Measurements from ENCODE around the gene THADA. TPM values are rescaled to one million over a fixed set of nuclear protein-coding genes. Genes with fewer than 3 reads are reported as not detected.
A peak's percentile ranks its signal among the peaks of the same experiment; 100 is the strongest.

The THADA gene
- total RNA-seq, 1 donor = 40.7 TPM

DNA sequence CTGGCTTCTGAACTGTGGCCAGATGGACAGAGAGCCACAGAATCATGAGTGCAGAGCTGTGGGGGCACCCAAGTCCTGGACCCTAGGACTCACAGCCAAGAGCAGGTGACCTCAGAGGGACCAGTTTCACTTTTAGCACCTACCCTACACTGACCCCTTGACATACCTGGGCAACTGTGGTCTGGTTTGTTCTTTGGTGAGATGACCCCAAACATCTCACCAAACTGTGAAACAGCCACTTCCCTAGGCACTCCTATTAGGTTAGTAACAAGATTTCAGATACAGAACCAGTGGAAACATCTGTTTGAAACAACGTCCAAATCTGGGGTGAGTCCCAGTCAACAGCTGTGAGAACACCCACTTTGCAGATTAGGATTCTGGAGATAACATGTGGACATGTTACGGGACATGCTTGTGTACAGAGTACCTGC lies 367.5 kb downstream of the THADA start:
- peak in 1 of 3 donors; percentile 46 for DNase-seq (ENCODE audit: low read depth in 2 of 3, low spot score in 2 of 3)

DNA sequence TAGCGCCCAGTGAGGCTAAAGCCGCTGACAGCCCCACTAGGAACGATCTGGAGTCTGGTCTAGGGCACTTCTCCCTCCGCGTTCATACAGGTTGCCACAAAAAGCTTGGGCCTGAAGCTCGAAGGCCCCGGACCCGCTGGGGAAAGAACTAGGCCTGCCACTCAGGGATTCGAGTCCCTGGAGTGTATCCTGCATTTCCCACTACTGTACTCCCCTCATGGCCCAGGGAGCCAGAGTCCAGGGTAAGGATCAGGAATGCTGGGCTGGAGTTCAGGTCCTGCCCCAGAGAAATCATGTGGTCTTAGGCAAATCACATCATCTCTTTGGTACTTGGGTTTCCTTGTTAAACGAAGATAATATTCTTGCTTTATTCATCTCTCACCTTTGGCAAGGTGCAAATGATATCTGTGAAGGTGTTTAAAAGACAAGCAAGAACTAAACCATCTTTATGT lies 368.0 kb downstream of the THADA start:
- DNase-seq (ENCODE audit: low read depth in 2 of 3, low spot score in 2 of 3) = no peak

- peak in 2 of 3 donors; percentile 79 to 83 for DNase-seq (ENCODE audit: low read depth in 2 of 3, low spot score in 2 of 3)
These were observed 368.6 kb downstream of the THADA start for GRCh38 chr2:43226955-43227829.

DNA sequence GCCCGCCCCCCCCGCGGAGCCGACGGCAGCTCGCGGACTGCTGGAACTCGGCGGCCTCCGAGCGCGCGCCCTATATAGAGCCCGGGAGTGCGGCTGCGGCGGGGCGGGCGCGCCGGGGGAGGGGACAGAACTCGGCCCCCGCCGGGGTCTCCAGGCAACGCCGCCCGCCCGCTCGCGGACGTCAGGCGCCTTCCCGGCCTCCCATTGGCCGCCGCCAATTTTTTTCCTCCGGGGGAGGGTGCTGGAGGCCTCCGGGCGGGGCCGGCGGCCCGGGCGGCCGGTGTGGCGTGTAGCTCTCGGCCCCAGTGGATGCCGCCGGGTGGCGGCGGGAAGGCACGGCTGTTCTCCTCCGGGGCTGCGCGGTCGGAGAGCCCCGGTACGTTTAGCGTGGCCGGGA lies 369.3 kb downstream of the THADA start, which contains the start of gene ZFP36L2:
TSS of gene ZFP36L2 (minus strand) at position 49 of the 397 bp plus-strand sequence. CDS start 291 bp downstream, outside the sequence.
- peak; percentile 94 to 96 (median 96) for DNase-seq (ENCODE audit: low read depth in 2 of 3, low spot score in 2 of 3)

- peak in 2 of 3 donors; percentile 75 for DNase-seq (ENCODE audit: low read depth in 2 of 3, low spot score in 2 of 3)
These were observed 369.9 kb downstream of the THADA start for GRCh38 chr2:43225788-43226557.

DNA sequence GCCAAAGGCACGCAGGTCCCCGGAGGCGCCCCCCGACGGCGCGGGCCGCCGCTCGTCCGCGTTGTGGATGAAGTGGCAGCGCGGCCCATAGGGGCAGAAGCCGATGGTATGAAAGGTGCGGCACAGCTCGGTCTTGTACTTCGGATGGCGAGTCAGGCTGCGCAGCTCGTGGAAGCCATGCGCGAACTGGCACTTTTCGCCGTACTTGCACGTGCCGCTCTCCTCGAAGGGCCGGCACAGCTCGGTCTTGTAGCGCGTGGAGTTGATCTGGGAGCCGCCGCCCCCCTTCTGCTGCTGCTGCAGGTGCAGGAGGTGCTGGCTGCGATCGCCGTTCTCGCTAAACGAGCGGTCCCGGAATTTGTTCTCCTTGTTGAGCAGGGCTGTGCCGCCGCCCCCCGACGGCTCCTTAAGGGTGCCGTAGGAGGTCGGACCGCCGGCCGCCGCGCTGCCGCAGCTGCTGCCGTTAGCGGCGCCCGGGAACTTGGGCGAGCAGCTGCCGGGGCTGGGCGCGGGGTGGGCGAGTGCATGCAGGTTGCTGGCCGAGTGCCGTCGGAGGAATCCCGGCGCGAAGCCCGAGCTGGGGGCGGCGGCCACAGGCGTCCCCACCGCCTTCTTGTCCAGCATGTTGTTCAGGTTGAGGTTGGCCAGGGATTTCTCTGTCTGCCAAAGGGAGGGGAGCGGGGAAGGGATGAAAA lies 370.6 kb downstream of the THADA start:
- peak; percentile 60 to 73 (median 68) for DNase-seq (ENCODE audit: low read depth in 2 of 3, low spot score in 2 of 3)

DNA sequence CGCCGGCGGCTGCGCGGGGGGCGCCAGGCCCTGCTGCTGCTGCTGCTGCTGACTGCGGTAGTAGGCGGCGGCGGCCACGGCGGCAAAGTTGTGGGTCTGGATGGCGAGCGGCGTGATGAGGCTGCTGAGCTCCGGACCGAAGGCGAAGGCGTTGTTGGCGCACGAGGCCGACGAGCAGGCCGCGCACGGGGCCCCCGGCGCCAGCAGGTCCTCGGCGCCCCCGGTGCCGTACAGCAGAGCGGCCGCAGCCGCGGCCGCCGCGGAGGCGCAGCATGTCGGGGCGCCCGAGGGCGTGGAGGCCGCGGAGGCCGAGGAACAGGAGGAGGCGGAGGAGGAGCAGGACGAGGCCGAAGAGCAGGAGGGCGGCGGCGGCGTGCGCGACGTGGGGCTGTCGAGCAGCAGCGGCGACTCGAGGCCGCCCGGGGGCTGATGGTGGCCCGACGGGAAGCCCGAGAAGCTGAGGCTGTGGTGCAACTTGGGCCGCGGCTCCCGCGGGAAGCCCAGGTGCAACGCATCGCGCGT lies 371.2 kb downstream of the THADA start:
- peak in 1 of 3 donors; percentile 56 for DNase-seq (ENCODE audit: low read depth in 2 of 3, low spot score in 2 of 3)

DNA sequence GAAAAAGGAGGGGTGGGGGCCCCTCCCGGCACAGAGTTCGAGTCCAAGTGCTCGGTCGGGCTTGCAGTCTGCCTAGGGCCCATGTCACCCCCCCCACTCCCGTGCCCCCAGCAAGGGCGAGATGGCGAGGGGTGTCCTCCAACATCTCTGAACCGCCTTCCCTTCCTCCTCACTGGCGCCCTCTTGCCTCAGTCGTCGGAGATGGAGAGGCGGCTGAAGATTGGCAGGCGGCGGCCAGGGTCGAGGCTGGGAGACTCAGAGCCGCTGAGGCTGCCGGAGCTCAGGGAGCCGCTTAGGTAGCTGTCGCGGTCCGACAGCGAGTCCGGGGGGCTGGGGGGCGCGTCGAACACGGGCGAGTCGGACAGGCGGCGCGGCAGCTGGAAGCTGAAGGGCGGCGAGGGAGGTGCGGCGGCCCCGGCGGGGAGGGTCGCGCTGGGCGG lies 371.7 kb downstream of the THADA start:
- DNase-seq (ENCODE audit: low read depth in 2 of 3, low spot score in 2 of 3) = peak in 2 of 3 donors; percentile 76 to 91

DNA sequence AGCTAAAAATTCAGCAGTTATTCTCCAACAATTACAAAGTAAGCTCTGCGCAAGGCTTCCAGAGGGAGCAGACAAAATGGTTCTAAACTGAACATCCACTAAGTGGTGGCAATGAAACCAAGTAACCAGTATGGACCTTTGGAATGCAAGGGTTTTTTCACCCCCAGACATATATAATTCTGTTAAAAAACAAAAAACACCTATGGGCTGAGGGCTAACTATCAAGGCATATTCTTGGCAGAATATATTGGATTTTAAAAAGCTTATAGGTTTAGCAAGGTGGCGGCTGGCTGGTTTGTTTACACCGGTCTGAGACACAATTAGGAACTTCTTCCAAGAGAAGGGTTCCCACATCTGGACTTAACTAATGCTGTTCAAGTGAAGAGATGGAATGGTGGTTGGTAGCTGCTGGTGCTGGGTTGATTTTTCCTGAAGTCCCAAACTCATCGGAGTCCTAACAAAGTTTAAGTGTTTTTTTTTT lies 372.3 kb downstream of the THADA start:
- no peak for DNase-seq (ENCODE audit: low read depth in 2 of 3, low spot score in 2 of 3)

- no peak for DNase-seq (ENCODE audit: low read depth in 2 of 3, low spot score in 2 of 3)
These were observed 373.1 kb downstream of the THADA start for GRCh38 chr2:43222475-43223309.

DNA sequence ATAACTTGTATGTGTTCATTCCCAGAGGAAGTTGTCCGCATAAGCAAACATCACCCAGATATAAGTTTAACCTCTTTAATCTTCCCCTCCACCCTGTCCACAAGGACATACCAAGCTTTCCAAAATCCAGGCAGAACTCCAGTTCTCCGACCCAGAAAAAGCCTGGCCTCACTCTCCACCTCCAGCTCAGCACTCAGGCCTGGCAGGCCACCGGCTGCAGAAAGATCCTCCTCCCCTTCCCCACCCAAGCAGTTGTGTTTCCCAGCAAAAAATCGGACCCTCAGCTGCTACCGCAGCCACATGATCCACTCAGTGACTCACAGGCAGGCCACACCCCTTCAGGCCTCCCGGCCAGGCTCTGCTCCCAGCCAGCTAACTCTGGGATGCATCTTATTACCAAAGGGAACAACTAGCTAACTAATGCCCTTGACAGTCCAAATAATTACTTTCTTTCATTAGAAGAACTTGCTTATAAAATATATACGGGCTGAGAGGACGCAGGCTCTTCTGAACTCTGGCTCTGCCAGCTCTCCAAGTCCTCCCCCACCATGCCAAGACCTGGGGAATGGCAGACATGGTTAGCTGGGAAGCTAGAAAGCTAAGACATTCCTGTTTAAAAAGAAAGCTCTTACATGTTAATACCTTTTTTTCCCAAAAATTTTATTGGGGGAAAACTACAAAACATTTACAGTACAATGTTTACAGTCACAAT lies 373.9 kb downstream of the THADA start:
- DNase-seq (ENCODE audit: low read depth in 2 of 3, low spot score in 2 of 3) = peak in 2 of 3 donors; percentile 75 to 77

- peak in 2 of 3 donors; percentile 65 to 72 for DNase-seq (ENCODE audit: low read depth in 2 of 3, low spot score in 2 of 3)
These were observed 374.6 kb downstream of the THADA start for GRCh38 chr2:43221124-43221762.

DNA sequence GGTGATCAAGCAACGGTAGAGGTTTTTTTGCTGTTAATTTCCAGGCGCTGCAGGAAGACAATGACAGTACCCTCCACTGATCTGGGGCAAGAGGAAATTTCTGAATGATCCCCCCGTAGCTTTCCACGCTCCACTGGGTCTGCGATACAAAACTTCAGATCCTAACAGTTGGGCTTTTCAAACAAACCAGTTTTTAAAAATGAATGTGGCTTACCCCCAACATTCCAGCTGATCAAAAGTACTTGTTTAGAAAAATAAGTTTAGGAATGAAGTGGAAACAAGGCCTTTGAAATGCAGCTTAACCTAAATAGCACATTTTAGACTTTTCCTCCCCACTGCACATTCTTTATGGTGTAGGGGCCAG lies 375.1 kb downstream of the THADA start:
- no peak for DNase-seq (ENCODE audit: low read depth in 2 of 3, low spot score in 2 of 3)

DNA sequence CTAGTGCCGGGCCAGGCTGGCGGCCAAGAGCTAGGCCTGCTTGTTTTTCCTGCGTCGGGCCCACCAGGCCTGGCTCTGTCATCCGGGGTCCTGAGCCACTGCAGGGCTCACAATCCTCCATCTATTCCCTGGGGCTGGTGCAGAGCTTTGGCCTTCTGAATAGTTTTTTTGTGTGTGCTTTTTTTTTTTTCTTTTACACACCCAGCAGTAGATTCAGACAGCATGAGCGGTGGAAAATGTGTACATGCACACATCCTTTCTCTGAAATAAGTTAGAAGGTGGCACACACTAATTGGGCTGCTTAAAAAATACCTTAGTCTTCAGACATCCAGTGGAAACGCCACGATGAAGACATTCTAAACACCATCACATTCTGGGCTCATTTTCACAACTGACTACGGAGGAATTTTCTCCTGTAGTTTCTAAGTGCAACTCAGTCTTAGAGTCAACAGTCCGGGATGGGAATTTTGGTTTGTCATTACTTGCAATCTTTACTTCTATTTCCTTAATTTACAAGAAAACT lies 375.5 kb downstream of the THADA start:
- no peak for DNase-seq (ENCODE audit: low read depth in 2 of 3, low spot score in 2 of 3)

DNA sequence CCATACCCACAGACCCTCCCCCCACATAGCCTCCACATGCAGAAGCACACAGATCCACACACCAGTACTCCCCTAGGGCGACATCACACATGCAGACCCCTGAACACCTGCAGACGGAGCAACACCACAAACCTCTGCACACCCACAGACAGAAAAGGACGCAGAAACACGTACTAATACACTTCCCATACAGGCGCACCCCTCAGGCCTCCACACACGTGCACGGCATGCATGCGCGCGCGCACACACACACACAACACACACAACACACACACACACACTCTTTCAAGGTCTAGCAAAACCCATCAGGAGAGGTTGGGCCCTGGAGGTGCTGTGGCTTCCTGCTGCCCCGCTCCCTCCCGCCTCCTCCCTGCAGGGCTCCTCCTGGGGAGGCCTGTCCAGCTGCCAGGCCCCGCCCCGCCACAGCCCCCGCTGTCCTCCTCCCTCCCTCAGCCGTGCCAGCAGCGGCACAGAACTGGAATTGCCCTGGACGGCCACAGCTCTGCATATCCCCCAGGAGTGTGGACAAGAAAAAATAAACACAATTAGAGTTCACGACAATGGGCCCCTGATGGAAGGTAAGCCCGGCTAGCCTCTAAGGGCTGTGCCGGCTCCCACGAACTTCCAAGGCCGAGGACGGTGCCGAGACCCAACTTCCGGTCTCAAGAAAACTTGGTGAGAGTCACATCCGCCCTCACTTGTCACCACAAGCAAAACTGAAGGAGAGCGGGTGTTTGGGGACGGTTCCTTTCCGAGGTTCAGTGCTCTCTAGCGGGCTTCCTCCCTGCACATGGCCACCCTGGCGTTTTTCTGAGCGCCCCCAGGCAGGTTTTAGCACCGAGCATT lies 376.2 kb downstream of the THADA start:
- DNase-seq (ENCODE audit: low read depth in 2 of 3, low spot score in 2 of 3) = peak; percentile 63 to 92 (median 89)

DNA sequence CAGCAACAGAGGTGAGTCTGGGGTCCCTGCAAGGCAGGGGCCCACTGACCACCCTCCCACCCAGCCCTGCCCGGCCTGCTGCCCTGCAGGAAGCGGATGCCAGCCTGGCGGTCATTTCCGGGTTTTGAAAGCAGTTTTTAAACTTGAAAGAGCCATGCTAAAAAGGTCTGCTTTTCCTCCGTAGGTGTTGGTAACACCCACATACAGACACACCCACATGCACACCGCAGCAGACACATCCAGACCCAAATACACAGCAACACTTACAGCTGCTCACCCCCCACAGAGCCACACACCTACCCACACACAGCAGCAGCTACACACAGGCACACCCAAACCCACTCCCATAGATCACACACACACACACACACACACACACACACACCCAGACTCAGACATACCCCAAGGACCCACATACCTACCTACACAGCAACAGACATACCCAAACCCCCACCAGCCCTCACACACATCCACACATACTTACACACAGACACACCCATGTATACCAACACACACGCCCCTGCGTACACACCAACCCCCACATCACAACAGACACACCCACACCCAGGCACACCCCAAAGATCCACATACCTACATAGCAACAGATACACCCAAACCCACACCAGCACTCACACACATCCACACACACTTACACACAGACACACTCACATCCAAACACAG lies 377.0 kb downstream of the THADA start:
- peak; percentile 62 to 71 (median 63) for DNase-seq (ENCODE audit: low read depth in 2 of 3, low spot score in 2 of 3)

All from hematopoietic multipotent progenitor cell (in vitro differentiated cells).